GM21528 (cell line): ENCODE data around the gene NDUFS3.
"Not testable (repeated sequence)": the region's sequence is repeated elsewhere in the genome, so short reads cannot be mapped to it uniquely, and the experiment has no call there.

Source experiments
- ATAC-seq: cut with Tn5 transposase; IDR thresholded peaks from one replicate; pipeline ENCODE4 v1.9.1; 2021; ENCODE audit warnings: mild to moderate bottlenecking, moderate library complexity; ENCODE audit not compliant: unreplicated experiment, low FRiP score

NDUFS3 gene

GRCh38 chr11:47578524-47579494 is at the start of gene NDUFS3, which contains the start of gene KBTBD4:
NDUFS3 (plus strand) TSS chr11:47579074; CDS start chr11:47579092, 18 bp downstream.
KBTBD4 (minus strand) TSS chr11:47578970; CDS start chr11:47578951, 19 bp downstream.
- peak; percentile 89 for ATAC-seq

GRCh38 chr11:47529951-47530350 is 48.9 kb upstream of the NDUFS3 start:
- no peak for ATAC-seq

GRCh38 chr11:47530721-47531120 is 48.2 kb upstream of the NDUFS3 start:
- not testable (repeated sequence) for ATAC-seq

- ATAC-seq: no peak
Measured at GRCh38 chr11:47531666-47532065, 47.2 kb upstream of the NDUFS3 start.

GRCh38 chr11:47532597-47533213 is 46.2 kb upstream of the NDUFS3 start:
- no peak for ATAC-seq

- ATAC-seq: no peak
Measured at GRCh38 chr11:47533690-47534151, 45.2 kb upstream of the NDUFS3 start.

- ATAC-seq: no peak
Measured at GRCh38 chr11:47534704-47535251, 44.1 kb upstream of the NDUFS3 start.

- no peak for ATAC-seq
Measured at GRCh38 chr11:47536915-47537314, 42.0 kb upstream of the NDUFS3 start.

GRCh38 chr11:47538741-47539565 is 39.9 kb upstream of the NDUFS3 start:
- no peak for ATAC-seq

- ATAC-seq: no peak
Measured at GRCh38 chr11:47539681-47540039, 39.2 kb upstream of the NDUFS3 start.

GRCh38 chr11:47541070-47541469 is 37.8 kb upstream of the NDUFS3 start:
- no peak for ATAC-seq

GRCh38 chr11:47545298-47545697 is 33.6 kb upstream of the NDUFS3 start:
- no peak for ATAC-seq

- not testable (repeated sequence) for ATAC-seq
Measured at GRCh38 chr11:47546274-47546673, 32.6 kb upstream of the NDUFS3 start.

- ATAC-seq: no peak
Measured at GRCh38 chr11:47550288-47551047, 28.4 kb upstream of the NDUFS3 start.

GRCh38 chr11:47551086-47551485 is 27.8 kb upstream of the NDUFS3 start:
- no peak for ATAC-seq

GRCh38 chr11:47552056-47552565 is 26.8 kb upstream of the NDUFS3 start:
- ATAC-seq: peak; percentile 11

- peak; percentile 87 for ATAC-seq
Measured at GRCh38 chr11:47552566-47553405, 26.1 kb upstream of the NDUFS3 start, which contains the start of gene CELF1. CELF1 (minus strand) TSS chr11:47553132; CDS start chr11:47499523, 53,609 bp downstream.

- peak; percentile 41 for ATAC-seq
Measured at GRCh38 chr11:47553406-47553743, 25.5 kb upstream of the NDUFS3 start.
